HG03432 (cell line): Measurements from ENCODE around the gene SNRPN.
"Not testable (repeated sequence)": the region's sequence is repeated elsewhere in the genome, so short reads cannot be mapped to it uniquely, and the experiment has no call there.

Experiments used
- ATAC-seq: cut with Tn5 transposase; IDR thresholded peaks from one replicate; pipeline ENCODE4 v1.9.1; 2021; ENCODE audit warnings: mild to moderate bottlenecking, moderate library complexity; ENCODE audit not compliant: unreplicated experiment

SNRPN gene

GRCh38 chr15:24954783-24955530, at the start of gene SNRPN, which contains the start of gene SNURF:
Gene SNRPN, plus strand, starts transcription at chr15:24954987. Its CDS starts 19,467 bp downstream, at chr15:24974454.
Gene SNURF, plus strand, starts transcription at chr15:24954987. Its CDS starts 62 bp downstream, at chr15:24955049.
- peak; percentile 61 for ATAC-seq

GRCh38 chr15:24916305-24917009, 38.3 kb upstream of the SNRPN start:
- no peak for ATAC-seq

DNA sequence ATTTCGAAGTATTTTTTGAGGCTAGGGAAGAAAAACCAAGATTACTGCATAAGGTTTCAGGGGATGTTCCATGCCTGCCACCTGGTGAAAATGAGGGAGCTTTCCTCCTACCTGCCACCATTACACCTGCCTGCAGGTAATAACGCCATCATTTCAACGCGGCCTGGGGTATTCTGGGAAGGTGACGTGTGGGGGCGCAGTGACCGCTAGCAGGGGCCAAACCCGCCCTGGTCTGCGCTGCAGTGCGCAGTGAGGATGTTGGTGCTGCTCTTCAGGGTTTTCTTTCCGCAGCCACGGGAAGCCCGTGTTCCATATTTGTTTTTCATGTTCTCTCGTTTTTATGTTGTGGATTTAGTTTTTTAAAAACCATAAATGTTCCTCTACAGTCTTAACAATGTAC, 37.4 kb upstream of the SNRPN start:
- ATAC-seq, result no peak

- ATAC-seq, result no peak
Observed at GRCh38 chr15:24919446-24919845, 35.3 kb upstream of the SNRPN start.

DNA sequence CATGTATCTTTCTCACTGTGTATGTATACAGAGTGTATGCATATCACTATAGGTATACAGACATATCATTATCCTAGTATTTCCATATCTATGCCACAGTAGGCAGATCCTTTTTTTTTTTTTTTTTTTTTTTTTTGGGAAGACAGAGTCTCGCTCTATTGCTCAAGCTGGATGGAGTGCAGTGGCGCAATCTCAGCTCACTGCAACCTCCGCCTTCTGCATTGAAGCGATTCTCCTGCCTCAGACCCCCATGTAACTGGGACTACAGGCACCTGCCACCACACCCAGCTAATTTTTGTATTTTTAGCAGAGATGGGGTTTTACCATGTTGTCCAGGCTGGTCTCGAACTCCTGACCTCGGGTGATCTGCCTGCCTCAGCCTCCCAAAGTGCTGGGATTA, 32.0 kb upstream of the SNRPN start:
- ATAC-seq, result not testable (repeated sequence)

DNA sequence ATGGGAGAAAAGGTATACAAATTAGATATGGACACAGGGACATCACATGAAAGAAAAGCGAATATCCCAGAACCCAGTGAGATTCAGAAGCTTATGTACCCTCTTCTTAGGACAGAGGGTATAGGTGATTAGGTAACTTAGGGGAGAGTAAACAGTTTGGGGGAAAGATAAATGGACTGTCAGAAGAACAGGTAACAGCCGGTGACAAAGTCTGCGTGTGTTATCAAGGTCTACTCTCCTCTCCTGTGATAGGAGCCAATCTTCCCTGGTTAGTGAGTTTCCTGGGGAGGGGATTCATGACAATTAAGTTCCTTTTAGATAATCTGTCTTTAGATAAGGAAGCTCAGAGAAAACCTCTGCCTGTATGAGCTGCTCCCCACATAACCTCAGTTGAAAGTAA, 30.6 kb upstream of the SNRPN start:
- ATAC-seq, result no peak

- ATAC-seq, result no peak
Observed at GRCh38 chr15:24924621-24925020, 30.2 kb upstream of the SNRPN start.

DNA sequence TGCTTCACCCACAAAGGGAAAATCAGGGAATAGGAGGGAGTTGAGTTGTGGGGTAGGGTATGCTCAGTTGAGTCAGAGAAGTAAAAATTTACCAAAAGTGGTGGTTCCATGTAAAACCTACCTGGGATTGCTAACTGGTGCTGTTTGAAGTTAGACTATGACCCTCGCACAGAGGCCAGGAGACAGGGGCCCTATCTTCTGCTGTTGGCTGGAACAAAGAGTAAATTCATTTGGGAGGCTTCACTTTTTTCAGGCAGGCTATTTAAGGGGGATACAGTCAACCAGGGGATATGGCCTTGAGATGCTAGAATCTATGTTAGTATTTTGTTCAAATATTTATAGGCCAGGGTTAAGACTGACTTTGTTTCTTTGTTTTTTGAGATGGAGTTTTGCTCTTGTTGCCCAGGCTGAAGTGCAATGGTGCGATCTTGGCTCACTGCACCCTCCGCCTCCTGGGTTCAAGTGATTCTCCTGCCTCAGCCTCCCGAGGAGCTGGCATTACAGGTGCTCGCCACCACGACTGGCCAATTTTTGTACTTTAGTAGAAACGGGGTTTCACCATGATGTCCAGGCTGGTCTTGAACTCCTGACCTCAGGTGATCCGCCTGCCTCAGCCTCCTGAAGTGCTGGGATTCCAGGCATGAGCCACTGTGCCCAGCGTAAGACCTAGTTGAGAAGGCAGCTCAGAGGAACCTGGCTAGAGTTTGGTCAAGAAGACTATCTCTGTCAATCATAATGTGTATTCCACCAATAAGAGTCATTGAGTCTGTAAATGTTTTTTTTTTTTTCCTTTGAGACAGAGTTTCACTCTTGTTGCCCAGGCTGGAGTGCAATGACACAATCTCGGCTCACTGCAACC, 22.7 kb upstream of the SNRPN start:
- not testable (repeated sequence) for ATAC-seq

GRCh38 chr15:24933716-24934115, 21.1 kb upstream of the SNRPN start:
- ATAC-seq, result no peak

- not testable (repeated sequence) for ATAC-seq
Observed at GRCh38 chr15:24938224-24938623, 16.6 kb upstream of the SNRPN start.

DNA sequence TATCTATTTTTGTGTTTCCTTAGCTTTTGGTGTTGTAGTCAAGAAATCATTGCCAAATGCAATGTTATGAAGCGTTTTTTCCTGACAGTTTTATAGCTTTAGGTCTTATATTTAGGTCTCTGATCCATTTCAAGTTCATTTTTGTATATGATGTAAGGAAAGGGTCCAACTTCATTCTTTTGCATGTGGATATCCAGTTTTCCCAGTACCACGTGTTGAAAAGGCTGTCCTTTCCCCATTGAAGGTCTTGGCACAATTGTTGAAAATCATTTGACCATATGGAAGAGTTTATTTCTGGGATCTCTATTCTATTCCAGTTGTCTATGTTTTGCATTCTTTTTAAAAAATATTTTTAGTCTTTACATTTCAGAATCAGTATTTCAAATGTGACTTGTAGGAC, 14.6 kb upstream of the SNRPN start:
- ATAC-seq, result no peak

GRCh38 chr15:24943361-24943760, 11.4 kb upstream of the SNRPN start:
- ATAC-seq, result no peak

DNA sequence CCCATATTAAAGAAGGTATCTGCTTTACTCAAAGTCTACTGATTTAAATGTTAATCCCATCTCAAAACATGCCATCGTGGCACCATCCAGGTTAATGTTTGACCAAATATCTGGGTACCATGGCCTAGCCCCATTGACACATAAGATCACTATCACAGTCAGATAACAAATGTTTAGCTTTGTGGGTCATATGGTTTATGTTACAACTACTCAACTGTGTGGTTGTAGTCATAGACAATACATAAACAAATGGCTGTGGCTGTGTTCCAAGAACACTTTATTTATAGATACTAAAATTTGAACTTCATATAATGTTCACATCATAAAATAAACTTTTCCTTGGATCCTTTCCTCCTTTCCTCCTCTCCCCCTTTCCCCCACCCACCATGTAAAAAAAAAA, 9.8 kb upstream of the SNRPN start:
- no peak for ATAC-seq

DNA sequence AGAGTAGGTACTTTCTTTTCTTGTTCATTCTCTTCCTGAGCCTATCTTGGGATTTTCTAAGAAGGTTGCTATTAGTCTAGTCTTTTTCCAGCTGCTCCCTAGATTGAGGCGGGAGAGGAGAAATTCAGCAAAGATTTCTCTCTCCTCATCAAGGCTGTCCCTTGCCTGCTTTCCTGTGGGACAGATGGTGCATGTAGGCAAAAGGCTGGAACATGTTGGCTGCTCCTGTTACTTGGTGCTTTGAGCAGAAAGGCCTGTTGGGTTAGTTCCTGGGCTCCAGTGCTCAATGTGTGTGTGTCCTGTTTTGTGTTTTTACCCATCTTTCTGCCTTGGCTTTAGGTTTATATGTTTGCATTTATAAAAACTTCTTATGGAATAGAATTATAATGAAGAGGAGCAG, 9.1 kb upstream of the SNRPN start:
- ATAC-seq, result no peak

- ATAC-seq, result no peak
Observed at GRCh38 chr15:24948495-24948894, 6.3 kb upstream of the SNRPN start.

- no peak for ATAC-seq
Observed at GRCh38 chr15:24955531-24955921, 739 bp downstream of the SNRPN start.

DNA sequence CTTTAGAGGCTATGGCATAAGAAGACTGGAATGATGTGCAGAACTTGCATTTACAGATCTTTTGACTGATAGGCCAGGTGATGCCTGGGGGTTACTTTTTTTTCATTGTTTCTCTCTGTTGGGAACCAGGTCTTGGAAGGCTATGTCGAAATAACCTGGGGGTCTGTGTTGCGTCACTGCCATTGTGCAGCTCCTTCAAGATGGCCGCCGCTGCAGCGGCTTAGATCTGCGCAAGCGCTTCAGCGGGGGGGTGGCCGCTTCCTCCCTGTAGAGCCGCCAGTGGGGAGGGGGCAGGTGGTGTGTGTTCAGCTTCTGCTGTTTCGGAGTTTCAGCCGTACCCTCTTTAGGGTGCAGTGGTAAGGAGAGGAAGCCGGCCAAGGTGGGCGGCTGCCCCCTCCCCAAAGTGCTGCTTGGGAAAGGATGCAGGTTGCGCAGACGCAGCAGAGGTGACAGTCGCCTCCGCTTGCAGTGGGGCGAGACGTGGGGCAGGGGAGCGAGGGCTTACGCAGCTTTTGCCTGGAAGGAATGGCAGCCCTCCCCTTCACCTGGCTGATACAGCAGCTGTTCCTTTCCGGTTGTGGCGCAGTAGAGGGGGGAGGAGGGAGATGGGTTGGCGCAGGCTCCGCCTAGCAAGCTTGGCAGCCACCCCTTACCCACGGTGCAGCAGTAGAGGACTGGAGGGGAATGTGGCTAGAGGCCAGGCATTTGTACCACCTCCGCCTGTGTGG, 1.5 kb downstream of the SNRPN start:
- peak; percentile 79 for ATAC-seq

DNA sequence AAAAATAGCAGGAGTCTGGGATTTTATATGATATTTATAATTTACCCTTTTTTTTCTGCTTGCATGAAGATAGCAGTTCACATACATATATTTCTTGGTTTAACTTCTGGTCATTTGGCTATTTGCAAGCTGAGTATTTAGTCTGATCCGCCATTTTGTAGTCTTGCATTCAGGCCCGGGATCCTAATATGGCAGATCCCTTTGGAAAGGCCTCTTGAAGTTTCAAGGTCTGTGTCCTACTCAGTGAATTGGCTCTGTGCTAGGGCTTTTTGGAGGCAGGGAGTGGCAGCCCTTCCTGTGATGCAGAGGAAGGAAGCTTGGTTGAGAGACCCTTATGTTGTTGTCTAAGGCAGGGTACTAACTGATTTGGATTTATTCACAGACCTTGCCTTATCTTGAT, 2.9 kb downstream of the SNRPN start:
- ATAC-seq, result no peak

GRCh38 chr15:24961967-24962366, 7.2 kb downstream of the SNRPN start:
- no peak for ATAC-seq

DNA sequence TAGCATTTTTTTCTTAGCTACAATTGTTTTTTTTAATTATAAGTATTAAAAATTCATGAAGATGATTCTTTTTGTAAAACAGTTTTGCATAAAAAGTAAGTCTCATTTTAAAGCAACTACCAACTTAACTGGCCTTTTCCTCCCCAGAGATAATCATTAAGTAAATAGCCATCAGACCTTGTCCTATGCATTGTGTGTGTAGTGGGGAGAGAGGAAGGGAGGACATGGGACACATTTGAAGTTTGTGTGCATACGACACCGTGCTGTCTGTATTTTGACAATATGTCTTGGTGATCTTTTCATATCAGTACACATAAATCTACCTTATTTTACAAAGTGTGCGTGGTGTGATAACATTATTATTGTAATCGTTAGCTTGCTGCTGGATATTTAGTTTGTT, 8.1 kb downstream of the SNRPN start:
- ATAC-seq, result no peak
